Activated CD8-positive, alpha-beta memory T cell treated with anti-CD3 and anti-CD28 coated beads for 48 hours (primary cell): ENCODE data around the gene HSD17B11.
"Not testable (repeated sequence)": the region's sequence is repeated elsewhere in the genome, so short reads cannot be mapped to it uniquely, and the experiment has no call there.

Source experiments
- DNase-seq, 3 experiments: peaks; one replicate each; pipeline ENCODE4 v3.0.0-alpha.2; 2020; ENCODE audit warnings: low read depth in 2 of 3, low spot score in 2 of 3

HSD17B11 gene

GRCh38 chr4:87359258-87359657 is 31.7 kb downstream of the HSD17B11 start:
- DNase-seq = no peak

- no peak for DNase-seq
Observed at GRCh38 chr4:87356832-87357526, 34.0 kb downstream of the HSD17B11 start.

GRCh38 chr4:87354168-87355102 is 36.6 kb downstream of the HSD17B11 start:
- DNase-seq = no peak

- DNase-seq = no peak
Observed at GRCh38 chr4:87353592-87353991, 37.4 kb downstream of the HSD17B11 start.

- no peak for DNase-seq
Observed at GRCh38 chr4:87345139-87345538, 45.8 kb downstream of the HSD17B11 start.

- no peak for DNase-seq
Observed at GRCh38 chr4:87342872-87343271, 48.1 kb downstream of the HSD17B11 start.

- not testable (repeated sequence) for DNase-seq
Observed at GRCh38 chr4:87341954-87342635, 48.9 kb downstream of the HSD17B11 start.

GRCh38 chr4:87339440-87339839 is 51.5 kb downstream of the HSD17B11 start:
- DNase-seq = no peak

GRCh38 chr4:87337361-87337760 is 53.6 kb downstream of the HSD17B11 start:
- DNase-seq = no peak

GRCh38 chr4:87333267-87333666 is 57.7 kb downstream of the HSD17B11 start:
- DNase-seq = no peak

GRCh38 chr4:87330761-87331160 is 60.2 kb downstream of the HSD17B11 start:
- no peak for DNase-seq

GRCh38 chr4:87327136-87327535 is 63.9 kb downstream of the HSD17B11 start:
- DNase-seq = no peak

GRCh38 chr4:87326460-87326859 is 64.5 kb downstream of the HSD17B11 start:
- no peak for DNase-seq

- DNase-seq = no peak
Observed at GRCh38 chr4:87322754-87323153, 68.2 kb downstream of the HSD17B11 start, which contains the start of gene HSD17B13. TSS of gene HSD17B13 (minus strand) at chr4:87322882. CDS start at chr4:87322841, 41 bp downstream.

GRCh38 chr4:87321888-87322287 is 69.1 kb downstream of the HSD17B11 start:
- no peak for DNase-seq

- no peak for DNase-seq
Observed at GRCh38 chr4:87317527-87317926, 73.5 kb downstream of the HSD17B11 start.

GRCh38 chr4:87316961-87317360 is 74.0 kb downstream of the HSD17B11 start:
- DNase-seq = no peak

- DNase-seq = not testable (repeated sequence)
Observed at GRCh38 chr4:87315000-87315399, 76.0 kb downstream of the HSD17B11 start.

GRCh38 chr4:87313756-87314155 is 77.2 kb downstream of the HSD17B11 start:
- no peak for DNase-seq

- DNase-seq = no peak
Observed at GRCh38 chr4:87311684-87312083, 79.3 kb downstream of the HSD17B11 start.

- DNase-seq = no peak
Observed at GRCh38 chr4:87310691-87311335, 80.2 kb downstream of the HSD17B11 start.
